Activated CD8-positive, alpha-beta T cell treated with anti-CD3 and anti-CD28 coated beads, Interleukin-2, amount 10 ng/mL, durations not matched to agents 7 days and 5 days (primary cell): ENCODE results near the gene NAV1. TPM values are rescaled to one million over a fixed set of nuclear protein-coding genes. Genes with fewer than 3 reads are reported as not detected.
"Not testable (repeated sequence)": the region's sequence is repeated elsewhere in the genome, so short reads cannot be mapped to it uniquely, and the experiment has no call there.

ENCODE experiments used
- ATAC-seq: fragments of 150-1000 bp; cut with Tn5 transposase; one replicate; pipeline ENCODE4 v1.10.0; 2021; ENCODE audit warnings: moderate library complexity
- CTCF ChIA-PET: fragments of 350-600 bp; sonication (Branson Sonifier 250); formaldehyde crosslinking; loops from one replicate; lab custom pipeline; 2021; ENCODE audit warnings: antibody characterized with exemption; lab: Charles Lee
- POLR2A ChIA-PET: fragments of 350-600 bp; sonication (Branson Sonifier 250); formaldehyde crosslinking; loops from one replicate; lab custom pipeline; 2021; ENCODE audit warnings: antibody characterized with exemption; lab: Charles Lee
- DNase-seq: peaks from one replicate; pipeline ENCODE4 v3.0.0-alpha.2; 2020
- H3K27ac Mint-ChIP-seq: one replicate; pipeline ENCODE4 v1.8.0; 2021; ENCODE audit warnings: mild to moderate bottlenecking, mixed read lengths
- H3K27me3 Mint-ChIP-seq: one replicate; pipeline ENCODE4 v1.8.0; 2021; ENCODE audit warnings: low read depth, mixed read lengths
- H3K36me3 Mint-ChIP-seq: one replicate; pipeline ENCODE4 v1.8.0; 2021; ENCODE audit warnings: low read depth, mixed read lengths
- H3K4me1 Mint-ChIP-seq: one replicate; pipeline ENCODE4 v1.8.0; 2021; ENCODE audit warnings: low read depth, mixed read lengths
- H3K4me3 Mint-ChIP-seq: one replicate; pipeline ENCODE4 v1.8.0; 2021; ENCODE audit warnings: mild to moderate bottlenecking, mixed read lengths
- H3K9me3 Mint-ChIP-seq: one replicate; pipeline ENCODE4 v1.8.0; 2022; ENCODE audit warnings: mixed read lengths; ENCODE audit not compliant: insufficient read depth
- total RNA-seq, 2 experiments: library from RNA; stranded (reverse); gene quantifications; one replicate each; pipeline ENCODE4 v1.2.3, GENCODE V29; 2021

The NAV1 gene
- total RNA-seq, 2 experiments from 2014 or later = 1.1 to 1.9 TPM

DNA sequence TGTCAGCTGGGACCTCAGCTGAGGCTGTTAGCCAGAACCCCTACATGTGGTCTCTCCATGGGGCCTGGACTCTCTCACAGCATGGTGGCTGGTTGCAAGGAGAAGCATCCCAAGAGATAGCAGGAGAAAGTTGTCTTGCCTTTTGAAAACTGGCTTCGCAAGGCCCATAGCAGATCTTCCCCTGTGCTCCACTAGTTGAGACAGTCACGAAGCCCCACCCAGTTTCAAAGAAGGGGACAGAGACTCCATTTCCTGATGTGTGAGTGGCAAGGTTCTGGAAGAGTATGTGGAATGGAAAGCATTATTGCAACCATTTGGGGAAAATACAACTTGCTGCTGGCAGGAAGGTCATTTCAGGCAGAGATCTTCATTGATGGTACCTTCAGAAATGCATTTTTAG is 24.5 kb upstream of the NAV1 start:
- no peaks in the 10 kb centered on the region for H3K27me3 Mint-ChIP-seq
- ChIA-PET CTCF (interaction anchor here (0.7 to 11.2 kb wide), 8 partner anchors 8 to 67 kb away, joined by 3 to 373 read pairs (median 40); no protein-coding TSS in a partner anchor), POLR2A (interaction anchor here (1.8 kb wide), 1 partner anchor 12 kb away, joined by 4 read pairs; no protein-coding TSS in a partner anchor)
- no peak for DNase-seq
- no peaks in the 10 kb centered on the region for H3K9me3 Mint-ChIP-seq
- H3K27ac Mint-ChIP-seq = no peak overlapping the region
- H3K36me3 Mint-ChIP-seq = no peaks in the 10 kb centered on the region
- no peak overlapping the region for H3K4me3 Mint-ChIP-seq
- peaks cover 25% of the 10 kb centered on the region for H3K4me1 Mint-ChIP-seq
- ATAC-seq = no peak

DNA sequence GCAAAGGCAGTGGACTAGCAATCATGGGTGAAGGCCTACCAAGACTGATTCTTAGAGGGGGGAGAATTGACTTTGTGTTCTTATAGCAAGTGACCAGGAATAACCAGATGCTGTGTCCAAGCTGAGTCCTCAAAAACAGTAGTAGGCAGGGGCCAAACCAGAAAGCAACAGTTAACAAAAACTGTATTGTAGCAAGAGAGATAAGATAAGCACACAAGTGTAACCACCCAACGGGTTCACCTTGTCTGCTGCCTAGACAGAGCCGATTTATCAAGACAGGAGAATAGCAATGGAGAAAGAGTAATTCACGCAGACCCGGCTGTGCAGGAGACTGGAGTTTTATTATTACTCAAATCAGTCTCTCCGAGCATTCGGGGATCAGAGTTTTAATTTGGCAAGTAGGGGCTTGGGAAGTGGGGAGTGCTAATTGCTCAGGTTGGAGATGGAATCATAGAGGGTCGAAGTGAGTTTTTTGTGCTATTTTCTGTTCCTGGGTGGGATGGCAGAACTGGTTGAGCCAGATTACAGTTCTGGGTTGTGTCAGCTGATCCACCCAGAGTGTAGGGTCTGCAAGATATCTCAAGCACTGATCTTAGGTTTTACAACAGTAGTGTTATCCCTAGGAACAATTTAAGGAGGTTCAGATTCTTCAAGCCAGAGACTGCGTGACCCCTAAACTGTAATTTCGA is 23.7 kb upstream of the NAV1 start:
- no peak for DNase-seq
- peaks cover 17% of the 10 kb centered on the region for H3K4me1 Mint-ChIP-seq
- POLR2A ChIA-PET = interaction anchor here (2.1 kb wide), 1 partner anchor 8 kb away, joined by 9 read pairs; the partner anchor contains the start of gene CSRP1
- CTCF ChIA-PET = interaction anchor here (0.8 to 11.2 kb wide), 7 partner anchors 7 to 79 kb away, joined by 3 to 373 read pairs (median 8); no protein-coding TSS in a partner anchor
- no peaks in the 10 kb centered on the region for H3K27me3 Mint-ChIP-seq
- no peak for ATAC-seq
- H3K27ac Mint-ChIP-seq = no peak overlapping the region
- H3K36me3 Mint-ChIP-seq = peaks cover under 1% of the 10 kb centered on the region
- H3K4me3 Mint-ChIP-seq = no peak overlapping the region
- H3K9me3 Mint-ChIP-seq = no peaks in the 10 kb centered on the region

DNA sequence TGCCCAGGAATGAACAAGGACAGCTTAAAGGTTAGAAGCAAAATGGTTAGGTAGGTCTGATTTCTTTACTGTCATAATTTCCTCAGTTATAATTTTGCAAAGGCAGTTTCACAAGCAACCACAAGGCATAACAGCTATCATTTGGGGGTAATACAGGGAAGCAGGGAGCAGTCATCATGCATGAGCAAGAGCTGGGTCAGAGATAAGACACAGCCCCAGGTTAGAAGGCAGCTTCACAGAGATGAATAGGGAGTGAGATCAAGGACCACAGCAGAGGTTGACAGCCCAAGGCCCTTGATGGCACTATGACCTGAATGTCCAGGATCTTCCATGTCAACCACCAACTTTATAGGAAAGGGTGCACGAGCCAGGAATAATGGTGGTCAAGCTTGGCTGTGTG is 23.0 kb upstream of the NAV1 start:
- ChIA-PET CTCF (interaction anchor here (1.3 to 11.2 kb wide), 5 partner anchors 8 to 80 kb away, joined by 3 to 373 read pairs (median 8); no protein-coding TSS in a partner anchor), POLR2A (interaction anchor here (2.1 kb wide), 1 partner anchor 9 kb away, joined by 9 read pairs; the partner anchor contains the start of gene CSRP1)
- H3K27me3 Mint-ChIP-seq = no peaks in the 10 kb centered on the region
- DNase-seq (no peak), ATAC-seq (no peak)
- peaks cover 2% of the 10 kb centered on the region for H3K36me3 Mint-ChIP-seq
- no peaks in the 10 kb centered on the region for H3K9me3 Mint-ChIP-seq
- no peak overlapping the region for H3K27ac Mint-ChIP-seq
- H3K4me3 Mint-ChIP-seq = no peak overlapping the region
- peaks cover 17% of the 10 kb centered on the region for H3K4me1 Mint-ChIP-seq

DNA sequence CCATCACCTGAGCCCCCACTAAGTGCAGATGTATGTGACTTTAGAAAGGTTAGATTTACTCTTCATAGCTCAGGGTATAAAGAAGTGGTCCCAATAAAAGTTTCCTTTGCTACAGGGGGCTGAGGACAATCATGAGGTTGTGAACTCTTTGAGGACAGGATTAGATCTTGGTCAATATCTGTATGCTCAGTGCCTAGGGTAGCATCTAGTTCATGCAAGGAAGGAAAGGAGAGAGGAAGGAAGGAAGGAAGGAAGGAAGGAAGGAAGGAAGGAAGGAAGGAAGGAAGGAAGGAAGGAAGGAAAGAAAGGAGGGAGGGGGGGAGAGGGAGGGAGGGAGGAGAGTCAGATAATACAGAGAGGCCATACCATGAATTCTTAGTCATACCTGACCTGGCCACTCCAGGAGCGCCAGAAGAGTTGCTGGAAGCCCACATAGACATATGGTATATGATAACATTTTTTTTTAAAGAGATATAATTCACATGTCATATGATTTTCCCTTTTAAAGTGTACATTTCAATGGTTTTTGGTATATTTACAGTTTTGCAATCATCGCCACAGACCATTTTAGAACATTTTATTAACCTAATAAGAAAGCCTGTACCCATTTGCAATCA is 22.3 kb upstream of the NAV1 start:
- H3K4me1 Mint-ChIP-seq = peaks cover 14% of the 10 kb centered on the region
- no peak for ATAC-seq
- no peaks in the 10 kb centered on the region for H3K9me3 Mint-ChIP-seq
- peaks cover 2% of the 10 kb centered on the region for H3K36me3 Mint-ChIP-seq
- no peak for DNase-seq
- no peaks in the 10 kb centered on the region for H3K27me3 Mint-ChIP-seq
- no peak overlapping the region for H3K4me3 Mint-ChIP-seq
- H3K27ac Mint-ChIP-seq = no peak overlapping the region
- POLR2A ChIA-PET = interaction anchor here (2.1 kb wide), 1 partner anchor 10 kb away, joined by 9 read pairs; the partner anchor contains the start of gene CSRP1
- CTCF ChIA-PET = interaction anchor here (0.6 to 11.2 kb wide), 6 partner anchors 9 to 352 kb away, joined by 3 to 373 read pairs (median 8); no protein-coding TSS in a partner anchor

DNA sequence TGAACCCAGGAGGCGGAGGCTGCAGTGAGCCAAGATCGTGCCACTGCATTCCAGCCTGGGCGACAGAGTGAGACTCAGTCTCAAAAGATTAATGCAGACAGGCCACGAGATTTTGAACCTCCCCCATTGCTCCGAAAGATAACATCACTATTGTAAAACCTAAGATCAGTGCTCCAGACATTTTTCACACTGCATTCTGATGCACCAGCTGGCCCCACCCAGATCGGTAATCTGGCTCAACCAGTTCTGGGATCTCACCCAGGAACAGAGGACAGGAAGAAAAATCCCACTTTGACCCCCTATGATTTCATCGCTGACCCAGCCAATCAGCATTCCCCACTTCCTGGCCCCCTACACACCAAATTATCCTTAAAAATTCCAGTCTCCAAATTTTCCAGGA is 21.3 kb upstream of the NAV1 start:
- ATAC-seq = no peak
- CTCF ChIA-PET = interaction anchor here (0.9 to 11.2 kb wide), 2 partner anchors 15 to 37 kb away, joined by 3 to 373 read pairs; no protein-coding TSS in a partner anchor
- H3K9me3 Mint-ChIP-seq = no peaks in the 10 kb centered on the region
- no peaks in the 10 kb centered on the region for H3K27me3 Mint-ChIP-seq
- peaks cover 9% of the 10 kb centered on the region for H3K4me1 Mint-ChIP-seq
- H3K36me3 Mint-ChIP-seq = peaks cover 10% of the 10 kb centered on the region
- POLR2A ChIA-PET = no interaction called here
- H3K4me3 Mint-ChIP-seq = no peak overlapping the region
- no peak for DNase-seq
- no peak overlapping the region for H3K27ac Mint-ChIP-seq

DNA sequence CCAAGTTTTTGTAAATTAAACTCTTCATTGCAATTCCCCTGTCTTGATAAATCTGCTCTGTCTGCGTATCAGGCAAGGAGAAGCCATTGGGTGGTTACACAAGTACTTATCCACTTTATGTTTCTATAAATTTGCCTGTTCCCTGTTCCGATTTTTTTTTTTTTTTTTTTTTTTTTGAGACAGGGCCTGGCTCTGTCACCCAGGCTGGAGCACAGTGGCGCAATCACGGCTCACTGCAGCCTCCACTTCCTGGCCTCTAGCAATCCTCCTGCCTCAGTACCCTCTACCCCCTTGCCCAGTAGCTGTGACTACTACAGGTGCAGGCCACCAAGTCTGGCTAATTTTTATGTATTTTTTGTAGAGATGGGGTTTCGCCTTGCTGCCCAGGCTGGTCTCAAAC is 20.9 kb upstream of the NAV1 start:
- Mint-ChIP-seq H3K36me3 (peaks cover 10% of the 10 kb centered on the region), H3K27ac (no peak overlapping the region)

DNA sequence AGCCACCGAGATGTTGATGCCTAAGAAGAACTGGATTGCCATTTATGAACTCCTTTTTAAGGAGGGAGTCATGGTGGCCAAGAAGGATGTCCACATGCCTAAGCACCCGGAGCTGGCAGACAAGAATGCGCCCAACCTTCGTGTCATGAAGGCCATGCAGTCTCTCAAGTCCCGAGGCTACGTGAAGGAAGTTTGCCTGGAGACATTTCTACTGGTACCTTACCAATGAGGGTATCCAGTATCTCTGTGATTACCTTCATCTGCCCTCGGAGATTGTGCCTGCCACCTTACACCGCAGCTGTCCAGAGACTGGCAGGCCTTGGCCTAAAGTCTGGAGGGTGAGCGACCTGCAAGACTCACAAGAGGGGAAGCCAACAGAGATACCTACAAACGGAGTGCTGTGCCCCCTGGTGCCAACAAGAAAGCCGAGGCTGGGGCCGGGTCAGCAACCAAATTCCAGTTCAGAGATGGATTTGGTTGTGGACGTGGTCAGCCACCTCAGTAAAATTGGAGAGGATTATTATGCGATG is 18.8 kb upstream of the NAV1 start:
- DNase-seq, CTCF ChIA-PET, H3K27ac Mint-ChIP-seq, H3K4me1 Mint-ChIP-seq, H3K9me3 Mint-ChIP-seq, H3K4me3 Mint-ChIP-seq, ATAC-seq, H3K27me3 Mint-ChIP-seq, POLR2A ChIA-PET: not testable (repeated sequence)
- H3K36me3 Mint-ChIP-seq = peaks cover 16% of the 10 kb centered on the region

More for the DNA sequence above, 20.9 kb upstream of the NAV1 start:
- DNase-seq = no peak
- Mint-ChIP-seq H3K4me1 (peaks cover 9% of the 10 kb centered on the region), H3K9me3 (no peaks in the 10 kb centered on the region), H3K4me3 (no peak overlapping the region), H3K27me3 (no peaks in the 10 kb centered on the region)
- ATAC-seq = no peak
- ChIA-PET CTCF (interaction anchor here (0.9 to 11.2 kb wide), 2 partner anchors 16 to 37 kb away, joined by 3 to 373 read pairs; no protein-coding TSS in a partner anchor), POLR2A (no interaction called here)

DNA sequence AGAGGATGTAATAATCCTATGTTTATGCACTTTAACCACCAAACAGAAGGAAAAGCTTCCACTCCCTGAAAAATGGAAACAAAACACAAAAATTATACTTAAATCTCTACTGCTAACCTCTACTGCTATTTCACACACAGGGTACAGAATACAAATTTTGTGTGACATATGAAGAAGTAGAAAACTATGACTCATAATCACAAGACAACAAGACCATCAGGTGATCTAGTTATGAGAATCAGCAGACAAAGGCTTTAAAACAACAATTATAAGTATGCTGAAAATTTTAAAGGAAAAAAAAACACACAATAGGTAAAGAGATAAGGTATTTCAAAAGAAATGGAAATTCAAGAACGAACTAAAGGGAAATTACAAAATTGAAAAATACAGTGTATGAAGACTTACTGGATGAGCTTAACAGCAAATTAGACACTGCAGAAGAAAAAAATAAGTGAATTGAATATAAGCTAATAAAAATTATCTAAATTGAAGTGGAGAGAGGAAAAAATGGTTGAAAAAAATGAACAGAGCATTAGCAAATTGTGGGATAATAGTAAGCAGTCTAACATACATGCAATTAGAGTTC is 13.6 kb upstream of the NAV1 start:
- ChIA-PET CTCF (interaction anchor here (0.9 to 2.1 kb wide), 4 partner anchors 12 to 89 kb away, joined by 3 to 7 read pairs (median 4); no protein-coding TSS in a partner anchor), POLR2A (no interaction called here)
- H3K4me3 Mint-ChIP-seq = no peak overlapping the region
- no peaks in the 10 kb centered on the region for H3K4me1 Mint-ChIP-seq
- peaks cover 5% of the 10 kb centered on the region for H3K9me3 Mint-ChIP-seq
- no peak overlapping the region for H3K27ac Mint-ChIP-seq
- H3K27me3 Mint-ChIP-seq = no peaks in the 10 kb centered on the region
- H3K36me3 Mint-ChIP-seq = peaks cover 20% of the 10 kb centered on the region
- DNase-seq (no peak), ATAC-seq (no peak)

DNA sequence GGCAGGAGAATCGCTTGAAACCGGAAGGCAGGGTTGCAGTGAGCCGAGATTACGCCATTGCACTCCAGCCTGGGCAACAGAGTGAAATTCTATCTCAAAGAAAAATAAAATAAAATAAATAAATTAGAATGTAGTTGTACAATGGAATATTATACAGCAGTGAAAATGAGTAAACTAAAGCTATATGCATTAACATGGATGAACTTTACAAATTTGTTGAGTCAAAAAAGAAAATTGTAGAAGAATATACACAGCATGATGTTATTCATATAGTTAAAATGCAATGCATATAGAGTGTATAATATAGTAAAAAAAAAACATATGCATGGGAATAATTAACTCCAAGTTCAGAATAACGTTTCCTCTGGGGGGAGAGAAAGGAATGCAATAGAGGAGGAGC is 11.0 kb upstream of the NAV1 start:
- H3K27ac Mint-ChIP-seq = no peak overlapping the region
- H3K27me3 Mint-ChIP-seq = no peaks in the 10 kb centered on the region
- ATAC-seq (no peak), DNase-seq (no peak)
- POLR2A ChIA-PET = no interaction called here
- H3K9me3 Mint-ChIP-seq = peaks cover 5% of the 10 kb centered on the region
- no peaks in the 10 kb centered on the region for H3K4me1 Mint-ChIP-seq
- CTCF ChIA-PET = interaction anchor here (0.6 to 0.7 kb wide), 2 partner anchors 12 to 162 kb away, joined by 3 read pairs; no protein-coding TSS in a partner anchor
- H3K4me3 Mint-ChIP-seq = no peak overlapping the region
- peaks cover 11% of the 10 kb centered on the region for H3K36me3 Mint-ChIP-seq

DNA sequence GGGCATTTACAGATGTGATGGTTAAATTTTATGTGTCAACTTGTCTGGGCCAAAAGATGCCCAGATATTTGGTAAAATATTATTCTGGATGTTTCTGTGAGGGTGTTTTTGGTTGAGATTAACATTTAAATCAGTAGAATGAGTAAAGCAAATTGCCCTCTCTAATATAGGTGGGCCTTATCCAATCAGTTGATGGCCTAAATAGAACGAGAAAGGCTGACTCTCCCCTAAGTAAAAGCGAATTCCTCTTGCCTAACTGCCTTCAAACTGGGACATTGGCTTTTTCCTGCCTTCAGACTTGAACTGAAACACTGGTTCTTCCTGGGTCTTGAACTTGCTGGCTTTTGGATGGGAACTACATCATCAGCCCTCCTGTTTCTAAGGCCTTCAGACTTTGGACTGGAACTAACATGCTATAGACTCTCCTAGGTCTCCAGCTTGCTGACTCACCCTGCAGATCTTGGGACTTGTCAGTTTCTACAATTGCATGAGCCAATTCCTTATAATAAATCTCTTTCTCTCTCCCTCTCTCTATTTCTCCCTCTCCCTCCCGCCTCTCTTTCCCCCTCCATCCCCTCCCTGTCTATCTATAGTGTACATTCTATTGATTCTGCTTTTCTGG is 10.2 kb upstream of the NAV1 start:
- ChIA-PET POLR2A (no interaction called here), CTCF (interaction anchor here (0.7 to 3.3 kb wide), 2 partner anchors 13 to 16 kb away, joined by 3 to 17 read pairs; no protein-coding TSS in a partner anchor)
- DNase-seq (no peak), ATAC-seq (no peak)
- Mint-ChIP-seq H3K27me3 (no peaks in the 10 kb centered on the region), H3K9me3 (peaks cover 5% of the 10 kb centered on the region), H3K36me3 (peaks cover 11% of the 10 kb centered on the region), H3K4me3 (no peak overlapping the region), H3K27ac (no peak overlapping the region), H3K4me1 (no peaks in the 10 kb centered on the region)
